Upper lobe of left lung (tissue), 6 donors: ENCODE data around the gene CDC73. TPM values are rescaled to one million over a fixed set of nuclear protein-coding genes. Genes with fewer than 3 reads are reported as not detected.

Source experiments
- ATAC-seq, 2 donors: fragments of 200-7000 bp; cut with Tn5 transposase; one replicate each; pipeline ENCODE4 v1.9.1; 2022; ENCODE audit warnings: mild to moderate bottlenecking in 2 of 2, moderate library complexity in 2 of 2; ENCODE audit not compliant: low FRiP score in 2 of 2
- DNase-seq, 2 donors: peaks; one replicate each; pipeline ENCODE4 v3.0.0-alpha.2; 2019 to 2020
- H3K27ac ChIP-seq, 4 donors: fragments of 200-600 bp; sonication (generic); one replicate each; pipeline ENCODE4 v1.5.1; 2016 to 2019
- H3K27me3 ChIP-seq, 4 donors: fragments of 200-600 bp; sonication (generic); one replicate each; pipeline ENCODE4 v1.5.1; 2017 to 2019
- H3K36me3 ChIP-seq, 4 donors: fragments of 200-600 bp; sonication (generic); one replicate each; pipeline ENCODE4 v1.5.1; 2016 to 2019
- H3K4me1 ChIP-seq, 4 donors: fragments of 200-600 bp; sonication (generic); one replicate each; pipeline ENCODE4 v1.5.1; 2018 to 2019
- H3K4me3 ChIP-seq, 4 donors: fragments of 200-600 bp; sonication (generic); one replicate each; pipeline ENCODE4 v1.5.1; 2017 to 2019; ENCODE audit warnings: mild to moderate bottlenecking in 2 of 4, moderate library complexity in 1 of 4
- H3K9me3 ChIP-seq, 4 donors: fragments of 200-600 bp; sonication (generic); one replicate each; pipeline ENCODE4 v1.5.1; 2018 to 2019
- CTCF ChIP-seq, 6 experiments: fragments of 450-650 bp in 4 of 6; fragments of 200-600 bp in 2 of 6; sonication (generic) in 2 of 6; IDR thresholded peaks; one replicate each; pipeline ENCODE4 v1.5.1; 2016 to 2019; ENCODE audit warnings: antibody characterized with exemption in 6 of 6
- EP300 ChIP-seq, 4 donors: sonication (generic); formaldehyde crosslinking; IDR thresholded peaks; one replicate each; pipeline ENCODE4 v1.5.1; 2017; ENCODE audit warnings: antibody characterized with exemption in 4 of 4, control low read depth in 2 of 4
- POLR2A ChIP-seq, 4 donors: fragments of 450-650 bp; IDR thresholded peaks; one replicate each; pipeline ENCODE4 v1.5.1; 2016 to 2017; ENCODE audit warnings: antibody characterized with exemption in 4 of 4, mild to moderate bottlenecking in 2 of 4
- POLR2AphosphoS5 ChIP-seq, 2 donors: sonication (generic); formaldehyde crosslinking; IDR thresholded peaks; one replicate each; pipeline ENCODE4 v1.5.1; 2017; ENCODE audit warnings: antibody characterized with exemption in 2 of 2
- WGBS, 2 donors: methylation state at CpG; one replicate each; pipeline ENCODE4 v1.1.5; 2017 to 2018; 5-methylcytosine and 5-hydroxymethylcytosine counted together
- total RNA-seq, 6 donors: library from RNA; depleted of rRNA in 4 of 6; stranded (reverse); fragments of >200 nt in 4 of 6; gene quantifications; one replicate each; pipeline versions ENCODE4 v1.1.0 to v1.2.1, GENCODE V29; 2016 to 2021
- donor health status: DM: no; HTN: no; CAD: no; lungs with moderate emphysema.
- donor health status: DM: no; HTN: yes; CAD: no; lungs with severe emphysema.

Gene CDC73
- total RNA-seq, 6 donors from 2014 or later, result 35.1 to 77.5 (median 47.5) TPM

GRCh38 chr1:193179094-193179493, 57.3 kb downstream of the CDC73 start:
- peaks cover 0 to 3% (median 0%) of the 10 kb centered on the region in 4 donors for H3K36me3 ChIP-seq
- no peak overlapping the region for H3K4me3 ChIP-seq
- TF ChIP-seq EP300 (IDR thresholded peaks at IDR 0.05) (no peak), POLR2AphosphoS5 (IDR thresholded peaks at IDR 0.05) (no peak), POLR2A (IDR thresholded peaks at IDR 0.05) (no peak), CTCF (IDR thresholded peaks at IDR 0.05) (no peak)
- WGBS, 2 donors, result 33 to 39% methylated on average over 4 of the region's 4 CpGs
- peaks cover 0 to 27% (median 21%) of the 10 kb centered on the region in 4 donors for H3K4me1 ChIP-seq
- no peak overlapping the region for H3K27ac ChIP-seq
- DNase-seq (no peak), ATAC-seq (no peak)
- H3K27me3 ChIP-seq, result no peaks in the 10 kb centered on the region
- H3K9me3 ChIP-seq, result no peaks in the 10 kb centered on the region

DNA sequence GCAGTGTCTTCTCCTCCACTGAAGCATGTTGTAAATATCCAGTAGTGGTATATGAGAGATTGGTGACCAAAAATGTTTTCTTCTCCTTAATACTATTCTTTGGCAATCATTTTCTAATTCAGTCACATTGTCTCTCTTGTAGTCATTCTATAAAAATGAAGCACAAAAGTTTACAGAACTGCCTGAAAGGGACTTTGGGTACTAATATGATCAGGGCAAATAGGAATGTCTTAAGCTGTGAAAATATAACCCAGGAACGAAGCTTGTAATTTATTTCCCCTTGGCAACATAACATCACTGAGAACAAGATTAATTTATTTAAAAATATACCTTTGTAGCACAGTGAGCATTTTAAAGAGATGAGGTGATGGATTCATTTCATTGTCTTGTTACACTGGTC, 59.7 kb downstream of the CDC73 start:
- Histone ChIP-seq H3K36me3 (peaks cover 0 to 3% (median 0%) of the 10 kb centered on the region in 4 donors), H3K27me3 (no peaks in the 10 kb centered on the region), H3K4me1 (peaks cover 4 to 29% (median 26%) of the 10 kb centered on the region in 4 donors), H3K27ac (no peak overlapping the region), H3K4me3 (no peak overlapping the region), H3K9me3 (no peaks in the 10 kb centered on the region)
- DNase-seq (no peak), ATAC-seq (no peak)
- 48 to 77% methylated on average over 1 of the region's 1 CpG for WGBS, 2 donors
- TF ChIP-seq POLR2AphosphoS5 (IDR thresholded peaks at IDR 0.05) (no peak), CTCF (IDR thresholded peaks at IDR 0.05) (no peak)

- Histone ChIP-seq H3K4me1 (peaks cover 4 to 34% (median 29%) of the 10 kb centered on the region in 4 donors), H3K27me3 (no peaks in the 10 kb centered on the region), H3K9me3 (no peaks in the 10 kb centered on the region), H3K36me3 (peaks cover 0 to 3% (median 0%) of the 10 kb centered on the region in 4 donors), H3K27ac (no peak overlapping the region), H3K4me3 (no peak overlapping the region)
- TF ChIP-seq EP300 (IDR thresholded peaks at IDR 0.05) (no peak), CTCF (IDR thresholded peaks at IDR 0.05) (no peak), POLR2A (IDR thresholded peaks at IDR 0.05) (no peak), POLR2AphosphoS5 (IDR thresholded peaks at IDR 0.05) (no peak)
- WGBS, 2 donors, result 75 to 79% methylated on average over 2 of the region's 2 CpGs
- ATAC-seq (no peak), DNase-seq (no peak)
Measured at GRCh38 chr1:193181985-193182384, 60.2 kb downstream of the CDC73 start.

DNA sequence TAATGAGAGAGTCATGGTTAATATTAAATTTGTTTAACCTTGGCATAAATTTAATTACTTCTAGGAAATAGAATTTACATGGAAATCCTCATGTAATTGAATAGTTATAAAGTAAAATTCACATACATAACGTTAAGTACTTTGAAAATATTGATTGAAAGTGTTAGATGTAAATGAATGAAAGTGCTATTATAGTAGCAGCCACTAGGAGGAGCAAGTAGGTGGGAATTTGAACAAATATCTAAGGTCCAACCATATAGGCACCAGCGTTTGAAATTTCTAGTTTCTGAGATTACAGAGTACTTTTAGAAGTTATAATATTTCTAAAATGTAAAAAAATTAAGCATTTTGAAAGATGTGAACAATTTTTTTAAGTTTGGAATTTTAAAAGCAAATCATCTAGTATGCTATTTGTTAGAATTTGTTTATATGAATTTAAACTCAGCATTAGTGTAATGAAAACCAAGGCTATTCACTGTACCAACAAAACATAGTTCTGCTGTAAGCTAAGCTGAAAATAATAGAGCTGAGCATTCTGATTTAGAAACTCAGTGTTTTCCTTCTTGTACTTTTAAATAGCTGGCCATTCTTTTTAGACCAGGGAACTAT, 61.3 kb downstream of the CDC73 start:
- H3K27me3 ChIP-seq, result no peaks in the 10 kb centered on the region
- no peak for DNase-seq
- ATAC-seq, result peak in 1 of 2 donors; percentile 78
- H3K4me3 ChIP-seq, result peak overlapping the region in 1 of 4 donors; percentile 32
- peaks cover 4 to 40% (median 34%) of the 10 kb centered on the region in 4 donors for H3K4me1 ChIP-seq
- TF ChIP-seq CTCF (IDR thresholded peaks at IDR 0.05) (peak; percentile 44 to 73 (median 62)), POLR2A (IDR thresholded peaks at IDR 0.05) (no peak)
- peaks cover 0 to 3% (median 0%) of the 10 kb centered on the region in 4 donors for H3K36me3 ChIP-seq
- 0 to 3% methylated on average over 2 of the region's 2 CpGs for WGBS, 2 donors
- no peak overlapping the region for H3K27ac ChIP-seq
- no peaks in the 10 kb centered on the region for H3K9me3 ChIP-seq

- Histone ChIP-seq H3K4me1 (peaks cover 12 to 42% (median 25%) of the 10 kb centered on the region in 4 donors), H3K4me3 (peak overlapping the region in 2 of 4 donors; percentile 32 to 39)
Measured at GRCh38 chr1:193184776-193185175, 62.9 kb downstream of the CDC73 start.

More at GRCh38 chr1:193184776-193185175, 62.9 kb downstream of the CDC73 start:
- WGBS, 2 donors, result 62 to 74% methylated on average over 1 of the region's 1 CpG
- ATAC-seq, result no peak
- H3K27me3 ChIP-seq, result no peaks in the 10 kb centered on the region
- H3K27ac ChIP-seq, result peak overlapping the region in 2 of 4 donors; percentile 8 to 66
- TF ChIP-seq CTCF (IDR thresholded peaks at IDR 0.05) (no peak), EP300 (IDR thresholded peaks at IDR 0.05) (no peak), POLR2A (IDR thresholded peaks at IDR 0.05) (no peak), POLR2AphosphoS5 (IDR thresholded peaks at IDR 0.05) (no peak)
- H3K36me3 ChIP-seq, result peaks cover 0 to 3% (median 0%) of the 10 kb centered on the region in 4 donors
- no peak for DNase-seq
- no peaks in the 10 kb centered on the region for H3K9me3 ChIP-seq
